A673 (cell line): ENCODE results near the gene C19orf67. TPM values are rescaled to one million over a fixed set of nuclear protein-coding genes. Genes with fewer than 3 reads are reported as not detected.

Experiments
- BruUV-seq: library from RNA; stranded (reverse); fragments of 400-500 nt; replicated peaks from 2 replicates; lab custom pipeline; 2021; lab: Mats Ljungman, UMichigan
- CTCF ChIA-PET: fragments of 300-600 bp; sonication (Branson Sonifier 250); formaldehyde crosslinking; loops from one replicate; lab custom pipeline; 2022; ENCODE audit warnings: antibody characterized with exemption; lab: Charles Lee
- POLR2A ChIA-PET: fragments of 300-600 bp; sonication (Branson Sonifier 250); formaldehyde crosslinking; loops from one replicate; lab custom pipeline; 2022; ENCODE audit warnings: antibody characterized with exemption; ENCODE audit not compliant: low non-redundant PET; lab: Charles Lee
- DNase-seq: peaks from one replicate; pipeline ENCODE4 v3.0.0-alpha.2; 2015; ENCODE audit warnings: low spot score
- H3K27ac ChIP-seq: fragments of 200-600 bp; sonication (generic); 2 replicates; pipeline ENCODE4 v1.5.1; 2016; ENCODE audit warnings: mixed run types, low read depth, mild to moderate bottlenecking, mixed read lengths, antibody characterized with exemption, low read length; ENCODE audit not compliant: poor library complexity, severe bottlenecking
- H3K27me3 ChIP-seq: fragments of 200-600 bp; sonication (generic); replicated peaks from 2 replicates; pipeline ENCODE4 v1.6.1; 2017; ENCODE audit warnings: mixed run types, low read depth, mild to moderate bottlenecking, mixed read lengths, antibody characterized with exemption, low read length; ENCODE audit not compliant: insufficient read depth, poor library complexity
- H3K36me3 ChIP-seq: fragments of 200-600 bp; sonication (generic); 2 replicates; pipeline ENCODE4 v1.6.1; 2016; ENCODE audit warnings: mixed run types, mild to moderate bottlenecking, mixed read lengths, antibody characterized with exemption, low read length; ENCODE audit not compliant: insufficient read depth, poor library complexity, severe bottlenecking
- H3K4me1 ChIP-seq: fragments of 200-600 bp; sonication (generic); 2 replicates; pipeline ENCODE4 v1.6.1; 2017; ENCODE audit warnings: mixed run types, mild to moderate bottlenecking, mixed read lengths, antibody characterized with exemption, low read length; ENCODE audit not compliant: insufficient read depth, poor library complexity, severe bottlenecking
- H3K4me3 ChIP-seq: fragments of 200-600 bp; sonication (generic); 2 replicates; pipeline ENCODE4 v1.5.1; 2016; ENCODE audit warnings: low read depth, mixed run types, mild to moderate bottlenecking, mixed read lengths, low read length; ENCODE audit not compliant: poor library complexity, severe bottlenecking
- H3K9me3 ChIP-seq: fragments of 200-600 bp; sonication (generic); 2 replicates; pipeline ENCODE4 v1.6.1; 2016; ENCODE audit warnings: mixed run types, low read depth, mild to moderate bottlenecking, mixed read lengths, antibody characterized with exemption, low read length; ENCODE audit not compliant: poor library complexity, severe bottlenecking
- EZH2 ChIP-seq: fragments of 200-600 bp; sonication (generic); IDR thresholded peaks from 2 replicates; pipeline ENCODE4 v1.6.1; 2017; ENCODE audit warnings: borderline replicate concordance, low read depth, mild to moderate bottlenecking, mixed read lengths, antibody characterized with exemption, low read length; ENCODE audit not compliant: poor library complexity, severe bottlenecking
- intact Hi-C: fragments of 100-400 bp; cut with micrococcal nuclease; formaldehyde crosslinking; loops from one replicate; pipeline ENCODE4 v1.10.0; 2022; ENCODE audit not compliant: unreplicated experiment
- total RNA-seq: library from RNA; stranded (reverse); gene quantifications from 2 replicates; pipeline ENCODE4 v1.2.3, GENCODE V29; 2021
- TF ChIP-seq, protein P1 (sequence below): fragments of 300-800, 200-600 bp; sonication (generic); conservative IDR thresholded peaks from 2 replicates; pipeline ENCODE4 v1.5.1; 2017; ENCODE audit warnings: low read depth, mild to moderate bottlenecking, antibody characterized with exemption, low read length, moderate library complexity, mixed read lengths

Gene C19orf67
- total RNA-seq, 1 experiment from 2014 or later = not detected

DNA sequence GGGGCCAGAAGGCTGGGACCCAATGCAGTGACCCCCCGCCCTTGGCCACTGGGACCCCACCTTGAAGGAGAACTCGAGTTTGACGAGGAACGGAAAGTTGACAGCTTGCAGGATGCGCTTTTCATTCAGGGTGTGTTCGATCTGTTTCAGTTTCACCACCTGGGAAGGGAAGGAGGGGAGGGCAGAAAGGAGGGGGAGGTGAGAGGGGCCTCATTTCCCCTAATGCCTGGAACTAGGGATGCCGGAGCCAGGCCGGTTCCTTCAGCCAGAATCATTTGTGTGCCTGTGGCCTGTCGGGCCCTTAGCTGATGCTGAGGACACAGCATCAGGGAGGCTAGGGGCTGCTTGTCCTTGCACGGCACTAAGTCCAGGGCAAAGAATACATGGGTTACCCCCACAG, 17.2 kb upstream of the C19orf67 start:
- CTCF ChIA-PET = interaction anchor here (0.6 kb wide), 2 partner anchors 13 to 58 kb away, joined by 3 to 9 read pairs; no protein-coding TSS in a partner anchor
- BruUV-seq = no TSS peak

DNA sequence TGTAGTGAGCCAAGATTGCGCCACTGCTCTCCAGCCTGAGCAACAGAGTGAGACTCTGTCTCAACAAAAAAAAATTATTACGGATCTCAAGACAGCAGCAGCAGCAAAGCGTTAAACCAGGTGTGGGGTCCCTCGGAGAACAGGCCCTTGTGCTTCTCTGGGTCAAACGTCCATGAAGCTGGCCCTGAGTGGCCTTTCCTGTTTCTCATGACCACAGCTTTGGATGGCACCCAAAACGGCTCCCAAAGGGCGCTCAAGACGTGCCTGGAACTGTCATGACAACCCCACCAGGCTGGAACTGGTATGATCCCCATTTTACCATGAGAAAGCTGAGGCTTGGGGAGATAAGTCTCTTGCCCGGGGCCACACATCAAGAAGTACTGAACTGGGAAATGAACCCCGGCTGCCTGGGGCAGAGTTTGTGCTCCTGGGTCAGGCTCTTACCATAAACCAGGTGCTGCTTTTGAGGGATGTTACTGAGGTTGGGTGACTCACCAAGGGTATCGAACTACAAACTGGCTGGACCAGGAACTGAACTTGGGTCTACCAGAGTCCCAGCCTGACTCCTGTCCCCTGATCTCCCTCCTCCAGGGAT, 16.6 kb upstream of the C19orf67 start:
- intact Hi-C loops = no loop called here
- TF ChIP-seq EZH2 = no peak
- TF ChIP-seq, protein P1, sequence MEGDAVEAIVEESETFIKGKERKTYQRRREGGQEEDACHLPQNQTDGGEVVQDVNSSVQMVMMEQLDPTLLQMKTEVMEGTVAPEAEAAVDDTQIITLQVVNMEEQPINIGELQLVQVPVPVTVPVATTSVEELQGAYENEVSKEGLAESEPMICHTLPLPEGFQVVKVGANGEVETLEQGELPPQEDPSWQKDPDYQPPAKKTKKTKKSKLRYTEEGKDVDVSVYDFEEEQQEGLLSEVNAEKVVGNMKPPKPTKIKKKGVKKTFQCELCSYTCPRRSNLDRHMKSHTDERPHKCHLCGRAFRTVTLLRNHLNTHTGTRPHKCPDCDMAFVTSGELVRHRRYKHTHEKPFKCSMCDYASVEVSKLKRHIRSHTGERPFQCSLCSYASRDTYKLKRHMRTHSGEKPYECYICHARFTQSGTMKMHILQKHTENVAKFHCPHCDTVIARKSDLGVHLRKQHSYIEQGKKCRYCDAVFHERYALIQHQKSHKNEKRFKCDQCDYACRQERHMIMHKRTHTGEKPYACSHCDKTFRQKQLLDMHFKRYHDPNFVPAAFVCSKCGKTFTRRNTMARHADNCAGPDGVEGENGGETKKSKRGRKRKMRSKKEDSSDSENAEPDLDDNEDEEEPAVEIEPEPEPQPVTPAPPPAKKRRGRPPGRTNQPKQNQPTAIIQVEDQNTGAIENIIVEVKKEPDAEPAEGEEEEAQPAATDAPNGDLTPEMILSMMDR = no peak
- CTCF ChIA-PET = interaction anchor here (0.6 kb wide), 2 partner anchors 14 to 58 kb away, joined by 3 to 9 read pairs; no protein-coding TSS in a partner anchor
- Histone ChIP-seq H3K27ac (no peak overlapping the region), H3K9me3 (no peaks in the 10 kb centered on the region), H3K4me1 (no peaks in the 10 kb centered on the region), H3K27me3 (no peaks in the 10 kb centered on the region), H3K4me3 (no peak overlapping the region), H3K36me3 (peaks cover 6% of the 10 kb centered on the region)
- BruUV-seq = no TSS peak
- POLR2A ChIA-PET = no interaction called here
- no peak for DNase-seq

More for the DNA sequence above, 17.2 kb upstream of the C19orf67 start:
- intact Hi-C loops = no loop called here
- Histone ChIP-seq H3K36me3 (peaks cover 4% of the 10 kb centered on the region), H3K4me3 (no peak overlapping the region), H3K27ac (no peak overlapping the region), H3K4me1 (no peaks in the 10 kb centered on the region), H3K27me3 (no peaks in the 10 kb centered on the region), H3K9me3 (no peaks in the 10 kb centered on the region)
- TF ChIP-seq, protein P1 = no peak
- no peak for TF ChIP-seq EZH2
- DNase-seq = no peak
- POLR2A ChIA-PET = no interaction called here

DNA sequence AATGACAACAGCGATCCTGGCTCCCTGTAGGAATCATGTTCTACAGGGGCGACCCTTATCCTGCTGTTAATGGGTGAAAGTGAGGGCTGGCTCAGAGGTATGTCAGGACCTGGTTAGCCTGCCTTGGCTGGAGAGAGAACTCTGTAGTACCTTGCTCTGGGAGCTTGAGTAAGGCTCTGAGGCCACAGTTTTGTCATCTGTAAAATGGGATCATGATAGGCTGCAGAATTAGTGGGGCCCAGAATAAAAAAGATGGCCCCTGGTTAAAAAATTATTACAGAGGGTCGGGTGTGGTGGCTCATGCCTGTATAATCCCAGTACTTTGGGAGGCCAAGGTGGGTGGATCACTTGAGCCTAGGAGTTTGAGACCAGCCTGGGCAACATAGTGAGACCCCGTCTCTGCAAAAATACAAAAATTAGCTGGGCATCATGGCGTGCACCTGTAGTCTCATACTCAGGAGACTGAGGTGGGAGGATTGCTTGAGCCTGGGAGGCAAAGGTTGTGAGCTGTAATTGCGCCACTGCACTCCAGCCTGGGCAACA, 15.5 kb upstream of the C19orf67 start:
- Histone ChIP-seq H3K4me3 (no peak overlapping the region), H3K27ac (no peak overlapping the region), H3K4me1 (no peaks in the 10 kb centered on the region), H3K36me3 (peaks cover 8% of the 10 kb centered on the region), H3K9me3 (no peaks in the 10 kb centered on the region), H3K27me3 (no peaks in the 10 kb centered on the region)
- no peak for DNase-seq
- TF ChIP-seq EZH2 = no peak
- TF ChIP-seq, protein P1 = no peak
- no TSS peak for BruUV-seq
- CTCF ChIA-PET = no interaction called here
- intact Hi-C loops = no loop called here
- POLR2A ChIA-PET = no interaction called here
